Activated CD8-positive, alpha-beta memory T cell treated with anti-CD3 and anti-CD28 coated beads, Interleukin-2, amount 50 U/mL, for 1 hour (primary cell): ENCODE data around the gene AK3.

Experiments used
- DNase-seq: peaks from one replicate; pipeline ENCODE4 v3.0.0-alpha.2; 2020; ENCODE audit errors: extremely low read depth

Gene AK3

GRCh38 chr9:4706021-4706420 lies 35.0 kb downstream of the AK3 start:
- DNase-seq = no peak

GRCh38 chr9:4704129-4704528 lies 36.9 kb downstream of the AK3 start:
- DNase-seq = no peak

DNA sequence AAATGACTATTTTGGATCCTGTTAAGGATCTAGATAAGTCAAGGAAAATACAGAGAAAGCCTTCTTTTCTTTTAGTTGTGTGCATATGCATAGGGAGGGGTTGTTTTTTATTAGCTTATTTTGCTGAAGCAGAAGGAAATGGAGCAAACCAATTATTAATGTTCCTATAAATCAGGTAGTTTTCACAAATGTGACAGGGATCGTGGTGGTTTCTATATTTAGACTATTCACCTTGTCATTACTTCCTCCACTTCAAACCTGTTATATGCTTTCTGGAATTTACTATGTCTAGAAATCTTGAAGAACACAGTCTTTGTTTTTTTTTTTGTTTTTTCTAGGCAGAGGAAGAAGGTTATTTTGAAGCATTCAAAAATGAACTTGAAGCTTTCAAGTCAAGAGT lies 39.5 kb downstream of the AK3 start:
- no peak for DNase-seq

DNA sequence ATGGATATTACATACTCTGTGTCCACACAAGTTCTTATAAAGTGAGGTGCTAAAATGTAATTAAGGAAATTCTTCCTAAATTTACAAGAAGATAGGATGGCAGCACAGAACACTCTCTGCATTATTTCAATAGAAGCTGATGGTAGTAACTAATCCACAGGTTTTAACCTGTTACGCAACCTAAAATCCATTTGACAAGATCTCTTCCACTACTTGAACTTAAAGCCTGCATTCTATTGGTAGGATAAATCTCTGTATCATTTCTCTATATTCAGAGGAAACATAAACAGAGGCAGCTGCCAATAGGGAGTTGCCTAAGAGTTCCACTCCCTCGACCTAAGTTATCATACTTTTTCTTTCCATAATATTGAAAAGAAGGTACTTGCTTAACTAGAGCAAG lies 40.1 kb downstream of the AK3 start:
- DNase-seq = no peak

DNA sequence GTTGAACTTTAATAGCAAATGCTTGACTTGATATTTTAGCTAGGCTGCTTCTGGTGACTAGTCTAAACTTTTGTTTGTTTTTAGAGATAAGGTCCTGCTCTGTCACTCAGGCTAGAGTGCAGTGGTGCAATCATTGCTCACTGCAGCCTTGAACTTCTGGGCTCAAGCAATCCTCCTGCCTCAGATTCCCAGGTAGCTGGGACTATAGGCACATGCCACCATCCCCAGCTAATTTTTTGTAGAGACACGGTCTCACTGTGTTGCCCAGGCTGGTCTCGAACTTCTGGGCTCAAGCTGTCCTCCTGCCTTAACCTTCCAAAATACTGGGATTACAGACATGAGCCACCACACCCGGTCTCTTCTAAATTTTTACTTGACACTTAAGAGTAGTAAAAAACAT lies 40.9 kb downstream of the AK3 start:
- DNase-seq = no peak

DNA sequence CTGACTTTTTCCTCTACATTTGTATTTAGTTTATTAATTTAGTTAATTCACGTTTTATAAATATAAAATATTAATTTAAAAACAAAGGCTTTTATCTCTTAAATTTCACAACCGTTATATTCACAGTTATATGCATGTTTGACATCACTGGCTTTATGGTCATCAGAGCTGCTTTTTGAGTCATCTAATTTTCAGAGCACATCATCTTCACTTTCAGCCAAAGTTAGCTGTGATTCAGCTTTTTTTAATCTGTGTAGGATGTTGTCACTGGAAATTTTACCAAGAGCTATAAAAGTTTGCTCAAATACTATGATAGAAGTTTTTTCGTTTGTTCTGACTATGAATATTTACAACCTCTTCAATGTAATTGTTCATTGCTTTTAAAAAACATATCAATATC lies 49.2 kb downstream of the AK3 start:
- no peak for DNase-seq

- DNase-seq = no peak
Measured at GRCh38 chr9:4690144-4690543, 50.9 kb downstream of the AK3 start.

- no peak for DNase-seq
Measured at GRCh38 chr9:4689687-4690104, 51.3 kb downstream of the AK3 start.

DNA sequence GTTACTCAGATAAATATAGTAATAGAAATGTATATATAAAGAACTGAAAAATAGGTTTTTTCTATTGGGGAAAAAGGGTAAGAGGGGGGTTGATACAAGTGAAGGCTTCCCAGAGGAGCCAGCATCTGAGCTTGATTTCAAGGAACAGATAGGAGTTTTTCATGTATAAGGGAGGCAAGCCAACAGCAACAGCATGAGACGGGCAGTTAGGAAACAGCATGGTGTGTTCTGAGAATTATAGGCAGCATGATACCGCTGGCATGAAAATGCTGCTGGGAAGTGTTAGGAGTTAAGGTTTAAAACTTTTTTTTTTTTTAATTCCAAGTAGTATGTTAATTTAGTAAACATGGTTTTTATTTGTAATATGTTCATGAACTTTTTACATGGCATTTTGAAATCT lies 52.0 kb downstream of the AK3 start:
- no peak for DNase-seq

GRCh38 chr9:4686584-4686983 lies 54.4 kb downstream of the AK3 start:
- no peak for DNase-seq

- DNase-seq = no peak
Measured at GRCh38 chr9:4686112-4686511, 54.9 kb downstream of the AK3 start.

DNA sequence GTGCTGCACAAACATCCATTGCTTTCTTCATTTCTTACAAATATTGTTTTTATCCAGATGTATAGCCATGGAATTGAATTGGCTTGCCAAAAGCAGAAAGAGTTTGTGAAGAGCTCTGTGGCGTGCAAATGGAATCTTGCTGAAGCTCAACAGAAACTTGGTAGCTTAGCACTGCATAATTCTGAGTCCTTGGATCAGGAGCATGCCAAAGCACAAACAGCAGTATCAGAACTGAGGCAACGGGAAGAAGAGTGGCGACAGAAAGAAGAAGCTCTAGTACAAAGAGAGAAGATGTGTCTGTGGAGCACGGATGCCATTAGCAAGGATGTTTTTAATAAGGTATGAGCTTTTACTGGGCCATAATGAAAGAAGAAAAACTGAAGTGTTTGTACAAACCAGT lies 56.2 kb downstream of the AK3 start:
- no peak for DNase-seq

- DNase-seq = no peak
Measured at GRCh38 chr9:4680750-4681149, 60.3 kb downstream of the AK3 start.

DNA sequence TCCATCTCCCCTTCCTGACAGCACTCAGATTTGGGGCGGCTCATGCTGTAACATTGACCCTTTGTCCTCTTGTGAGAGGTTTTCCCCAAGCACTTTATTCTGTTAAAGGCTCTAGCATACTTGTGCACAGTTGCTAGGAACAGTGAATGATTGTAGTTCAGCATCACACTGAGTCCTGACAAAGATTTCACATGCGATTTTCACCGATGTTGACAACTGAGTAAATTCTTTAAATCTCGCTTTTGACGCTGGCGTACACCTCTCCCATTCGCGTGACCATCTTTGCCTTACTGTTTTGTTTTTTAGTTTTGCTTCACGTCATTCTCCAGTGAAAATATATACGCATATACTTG lies 60.9 kb downstream of the AK3 start:
- DNase-seq = no peak

- peak; percentile 95 for DNase-seq
Measured at GRCh38 chr9:4679268-4680172, 61.5 kb downstream of the AK3 start, which contains the start of gene CDC37L1. CDC37L1 (plus strand) TSS chr9:4679569; CDS start chr9:4679768, 199 bp downstream.

- no peak for DNase-seq
Measured at GRCh38 chr9:4678679-4679267, 62.2 kb downstream of the AK3 start.

- no peak for DNase-seq
Measured at GRCh38 chr9:4677392-4677791, 63.6 kb downstream of the AK3 start.

DNA sequence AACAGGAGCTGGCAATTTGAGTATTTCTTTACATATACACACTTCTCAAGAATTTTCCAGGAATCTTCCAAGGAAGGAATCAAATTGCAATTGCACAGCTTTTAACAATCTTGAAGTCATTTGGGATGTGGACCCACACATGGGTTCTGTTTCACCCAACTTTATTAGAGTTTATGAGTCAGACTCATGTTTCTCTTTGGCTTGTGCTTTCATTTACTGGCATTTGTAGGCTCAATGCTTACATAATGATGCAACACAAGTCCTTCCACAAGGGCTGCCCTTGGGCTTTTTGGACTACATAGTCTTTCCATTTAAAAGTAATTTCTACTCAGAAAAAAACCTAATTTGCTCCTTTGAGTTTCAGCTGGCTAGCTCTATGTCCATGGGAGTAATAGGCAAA lies 66.2 kb downstream of the AK3 start:
- no peak for DNase-seq

DNA sequence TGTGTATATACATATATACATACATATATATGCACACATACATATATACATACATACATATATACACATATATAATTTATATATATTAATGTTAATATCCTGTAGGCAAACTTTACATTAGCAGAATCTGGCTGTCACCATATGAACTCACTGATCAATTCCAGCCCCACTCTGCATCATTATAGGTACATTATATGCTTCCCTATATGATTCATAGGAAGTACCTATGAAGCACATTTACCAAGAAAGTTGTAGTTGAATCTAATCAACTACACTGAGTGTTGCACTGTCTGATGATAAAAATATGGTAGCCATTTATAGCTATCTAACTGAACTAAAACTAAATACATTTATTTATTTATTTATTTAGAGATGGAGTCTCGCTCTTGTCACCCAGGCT lies 69.3 kb downstream of the AK3 start:
- DNase-seq = no peak

DNA sequence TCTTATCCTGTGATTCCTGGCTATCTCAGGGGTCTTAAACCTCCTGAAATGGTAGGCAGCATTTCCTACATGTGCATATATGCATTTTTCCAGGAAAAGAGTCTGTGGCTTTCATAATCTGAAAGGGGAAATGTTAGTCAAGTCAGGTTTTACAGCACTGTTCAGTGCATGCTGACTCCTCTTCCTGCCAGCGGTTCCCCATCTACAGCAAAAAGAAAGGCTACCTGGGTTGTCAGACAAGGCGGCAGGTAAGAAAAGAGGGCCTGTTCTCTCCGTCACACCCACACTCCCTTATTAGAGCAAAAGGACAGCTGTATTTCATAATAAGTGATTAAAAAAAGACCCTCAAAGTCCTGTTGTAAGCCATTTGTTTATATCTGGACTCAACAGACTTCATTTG lies 70.4 kb downstream of the AK3 start:
- no peak for DNase-seq

DNA sequence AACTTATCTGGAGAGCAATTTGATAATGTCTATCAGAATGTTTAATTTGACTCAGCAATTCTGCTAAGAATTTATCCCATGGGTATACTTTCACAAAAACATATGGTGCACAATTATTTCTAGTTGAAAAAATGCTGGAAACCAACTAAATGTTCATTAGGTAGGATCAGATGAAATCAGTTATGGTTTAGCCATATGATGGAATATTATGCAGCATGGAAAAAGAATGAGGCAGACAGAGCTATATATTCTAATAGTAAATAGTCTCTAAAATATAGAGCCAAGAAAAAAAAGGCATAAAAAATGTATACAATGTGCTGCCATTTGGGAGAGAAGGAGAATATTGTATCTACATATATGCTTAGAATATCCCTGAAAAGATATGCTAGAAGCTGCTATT lies 71.1 kb downstream of the AK3 start:
- no peak for DNase-seq

- DNase-seq = no peak
Measured at GRCh38 chr9:4668604-4669003, 72.4 kb downstream of the AK3 start.

- DNase-seq = no peak
Measured at GRCh38 chr9:4667681-4668080, 73.3 kb downstream of the AK3 start.
